ENCODE measurements around the gene HCFC1. TPM values are rescaled to one million over a fixed set of nuclear protein-coding genes. Genes with fewer than 3 reads are reported as not detected.

The HCFC1 gene
- total RNA-seq, 2 experiments from 2014 or later = 136 to 138 TPM

GRCh38 chrX:153909980-153910360, 61.6 kb downstream of the HCFC1 start:
- H3K9me3 Mint-ChIP-seq (ENCODE audit: low read depth) = no peaks in the 10 kb centered on the region

GRCh38 chrX:153909024-153909979, 62.3 kb downstream of the HCFC1 start:
- peaks cover 17% of the 10 kb centered on the region for H3K4me1 Mint-ChIP-seq
- peaks cover 2% of the 10 kb centered on the region for H3K36me3 Mint-ChIP-seq
- ATAC-seq (peak; percentile 31), DNase-seq (no peak)
- H3K9me3 Mint-ChIP-seq (ENCODE audit: low read depth) = no peaks in the 10 kb centered on the region
- CTCF ChIA-PET = interaction anchor here (1.0 to 1.1 kb wide), 2 partner anchors 14 to 38 kb away, joined by 3 read pairs; no protein-coding TSS in a partner anchor
- no peak overlapping the region for H3K4me3 Mint-ChIP-seq
- H3K27me3 Mint-ChIP-seq = no peaks in the 10 kb centered on the region
- no peak overlapping the region for H3K27ac Mint-ChIP-seq

More at GRCh38 chrX:153909980-153910360, 61.6 kb downstream of the HCFC1 start:
- ATAC-seq (no peak), DNase-seq (no peak)
- Mint-ChIP-seq H3K4me3 (no peak overlapping the region), H3K4me1 (peaks cover 14% of the 10 kb centered on the region), H3K36me3 (peaks cover 2% of the 10 kb centered on the region), H3K27me3 (no peaks in the 10 kb centered on the region), H3K27ac (no peak overlapping the region)
- CTCF ChIA-PET = interaction anchor here (1.3 kb wide), 1 partner anchor 43 kb away, joined by 4 read pairs; no protein-coding TSS in a partner anchor

- peaks cover 23% of the 10 kb centered on the region for H3K4me1 Mint-ChIP-seq
- H3K27ac Mint-ChIP-seq = no peak overlapping the region
- no peaks in the 10 kb centered on the region for H3K27me3 Mint-ChIP-seq
- H3K9me3 Mint-ChIP-seq (ENCODE audit: low read depth) = no peaks in the 10 kb centered on the region
- no peak overlapping the region for H3K4me3 Mint-ChIP-seq
- ATAC-seq = no peak
- H3K36me3 Mint-ChIP-seq = no peaks in the 10 kb centered on the region
- DNase-seq = no peak
- CTCF ChIA-PET = interaction anchor here (1.0 to 1.1 kb wide), 2 partner anchors 15 to 39 kb away, joined by 3 read pairs; no protein-coding TSS in a partner anchor
Measured at GRCh38 chrX:153908219-153908860, 63.3 kb downstream of the HCFC1 start.

- no peak for ATAC-seq
- H3K27me3 Mint-ChIP-seq = no peaks in the 10 kb centered on the region
- no peak overlapping the region for H3K27ac Mint-ChIP-seq
- no peak overlapping the region for H3K4me3 Mint-ChIP-seq
- CTCF ChIA-PET = interaction anchor here (1.0 kb wide), 1 partner anchor 15 kb away, joined by 3 read pairs; no protein-coding TSS in a partner anchor
- no peaks in the 10 kb centered on the region for H3K9me3 Mint-ChIP-seq (ENCODE audit: low read depth)
- DNase-seq = no peak
- no peaks in the 10 kb centered on the region for H3K36me3 Mint-ChIP-seq
- H3K4me1 Mint-ChIP-seq = peaks cover 27% of the 10 kb centered on the region
Measured at GRCh38 chrX:153907456-153907855, 64.2 kb downstream of the HCFC1 start.

GRCh38 chrX:153906126-153906917, 65.3 kb downstream of the HCFC1 start:
- Mint-ChIP-seq H3K27me3 (no peaks in the 10 kb centered on the region), H3K27ac (peak overlapping the region; percentile 72), H3K4me3 (no peak overlapping the region), H3K9me3 (ENCODE audit: low read depth) (no peaks in the 10 kb centered on the region), H3K4me1 (peaks cover 34% of the 10 kb centered on the region), H3K36me3 (no peaks in the 10 kb centered on the region)
- CTCF ChIA-PET = interaction anchor here (0.6 to 1.0 kb wide), 4 partner anchors 17 to 613 kb away, joined by 3 to 5 read pairs (median 3); no protein-coding TSS in a partner anchor
- DNase-seq = peak; percentile 60
- ATAC-seq = peak; percentile 62

GRCh38 chrX:153905481-153906095, 66.0 kb downstream of the HCFC1 start:
- Mint-ChIP-seq H3K9me3 (ENCODE audit: low read depth) (no peaks in the 10 kb centered on the region), H3K27ac (peak overlapping the region; percentile 72), H3K4me3 (no peak overlapping the region), H3K27me3 (no peaks in the 10 kb centered on the region), H3K36me3 (no peaks in the 10 kb centered on the region), H3K4me1 (peaks cover 42% of the 10 kb centered on the region)
- ATAC-seq (no peak), DNase-seq (no peak)
- CTCF ChIA-PET = interaction anchor here (0.6 kb wide), 1 partner anchor 143 kb away, joined by 3 read pairs; no protein-coding TSS in a partner anchor

GRCh38 chrX:153903991-153904957, 67.3 kb downstream of the HCFC1 start, which contains the start of gene AVPR2:
Gene AVPR2 (plus strand): TSS chrX:153904673. CDS start chrX:153905146, 473 bp downstream.
- no peak within 1 kb of the TSS for H3K4me3 Mint-ChIP-seq
- peaks cover 3% of the 10 kb centered on the region for H3K27me3 Mint-ChIP-seq
- H3K36me3 Mint-ChIP-seq = no peaks in the 10 kb centered on the region

GRCh38 chrX:153903238-153903980, 68.2 kb downstream of the HCFC1 start:
- H3K4me1 Mint-ChIP-seq = peaks cover 43% of the 10 kb centered on the region

More at GRCh38 chrX:153903991-153904957, 67.3 kb downstream of the HCFC1 start, which contains the start of gene AVPR2:
- Mint-ChIP-seq H3K4me1 (peaks cover 43% of the 10 kb centered on the region), H3K27ac (peak within 1 kb of the TSS; percentile 46), H3K9me3 (ENCODE audit: low read depth) (no peaks in the 10 kb centered on the region)
- DNase-seq = no peak
- CTCF ChIA-PET = no interaction called here
- no peak for ATAC-seq

GRCh38 chrX:153902385-153902784, 69.2 kb downstream of the HCFC1 start:
- Mint-ChIP-seq H3K36me3 (no peaks in the 10 kb centered on the region), H3K27ac (no peak overlapping the region), H3K4me1 (peaks cover 43% of the 10 kb centered on the region), H3K27me3 (peaks cover 13% of the 10 kb centered on the region), H3K4me3 (no peak overlapping the region), H3K9me3 (ENCODE audit: low read depth) (no peaks in the 10 kb centered on the region)
- CTCF ChIA-PET = interaction anchor here (0.9 kb wide), 1 partner anchor 138 kb away, joined by 3 read pairs; the partner anchor contains the start of gene PLXNB3
- ATAC-seq (no peak), DNase-seq (no peak)

More at GRCh38 chrX:153903238-153903980, 68.2 kb downstream of the HCFC1 start:
- H3K4me3 Mint-ChIP-seq = no peak overlapping the region
- ATAC-seq = no peak
- H3K27ac Mint-ChIP-seq = peak overlapping the region; percentile 46
- H3K9me3 Mint-ChIP-seq (ENCODE audit: low read depth) = no peaks in the 10 kb centered on the region
- H3K36me3 Mint-ChIP-seq = no peaks in the 10 kb centered on the region
- no peak for DNase-seq
- H3K27me3 Mint-ChIP-seq = peaks cover 5% of the 10 kb centered on the region
- CTCF ChIA-PET = interaction anchor here (0.9 kb wide), 1 partner anchor 139 kb away, joined by 3 read pairs; the partner anchor contains the start of gene PLXNB3

- Mint-ChIP-seq H3K36me3 (no peaks in the 10 kb centered on the region), H3K4me3 (no peak overlapping the region), H3K27ac (peak overlapping the region; percentile 43), H3K4me1 (peaks cover 41% of the 10 kb centered on the region), H3K9me3 (ENCODE audit: low read depth) (no peaks in the 10 kb centered on the region), H3K27me3 (peaks cover 14% of the 10 kb centered on the region)
- no peak for DNase-seq
- CTCF ChIA-PET = no interaction called here
- no peak for ATAC-seq
Measured at GRCh38 chrX:153901753-153902140, 69.9 kb downstream of the HCFC1 start.

Measured in activated CD8-positive, alpha-beta memory T cell treated with anti-CD3 and anti-CD28 coated beads, Interleukin-2, amount 10 ng/mL, durations not matched to agents 7 days and 5 days (primary cell).